ENCODE results near the gene RBBP5.

RBBP5 gene

DNA sequence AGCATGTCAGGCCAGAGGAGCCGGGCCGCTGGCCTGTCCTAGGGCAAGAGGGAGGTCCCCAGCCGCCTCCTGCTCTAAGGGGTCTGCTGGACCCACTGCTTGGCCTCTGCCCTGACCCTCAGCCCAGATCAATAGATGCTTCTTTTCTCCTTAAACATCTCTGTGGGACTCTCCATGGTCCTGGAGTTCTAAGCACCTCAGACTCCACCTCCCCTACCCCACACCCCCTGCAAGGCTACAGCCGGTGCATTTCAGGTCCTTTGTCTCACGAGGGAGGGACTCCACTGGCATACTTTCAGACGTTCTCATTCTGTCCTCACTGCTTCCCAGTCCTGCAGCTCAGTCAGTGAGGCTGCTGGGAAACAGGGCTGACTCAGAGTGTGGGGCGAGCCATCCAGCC is 67.8 kb downstream of the RBBP5 start:
- DNase-seq = no peak

DNA sequence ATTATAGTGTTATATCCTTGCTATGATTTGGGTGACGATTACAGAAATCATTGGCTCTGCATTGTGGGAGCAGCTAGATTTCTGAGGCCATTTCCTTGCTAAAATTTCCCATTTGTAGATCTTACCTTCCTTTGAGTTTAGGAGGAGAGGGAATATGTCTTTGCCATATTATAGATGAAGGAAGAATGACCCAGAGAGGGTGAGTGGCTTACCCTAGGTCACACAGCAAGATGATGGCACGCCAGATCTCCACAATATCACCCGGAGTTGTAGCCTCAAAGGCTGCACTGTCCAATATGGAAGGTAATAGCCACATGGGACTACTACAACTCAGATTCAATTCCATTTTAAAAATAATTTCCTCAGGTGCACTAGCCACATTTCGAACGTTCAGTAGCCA is 68.5 kb downstream of the RBBP5 start:
- DNase-seq = no peak

DNA sequence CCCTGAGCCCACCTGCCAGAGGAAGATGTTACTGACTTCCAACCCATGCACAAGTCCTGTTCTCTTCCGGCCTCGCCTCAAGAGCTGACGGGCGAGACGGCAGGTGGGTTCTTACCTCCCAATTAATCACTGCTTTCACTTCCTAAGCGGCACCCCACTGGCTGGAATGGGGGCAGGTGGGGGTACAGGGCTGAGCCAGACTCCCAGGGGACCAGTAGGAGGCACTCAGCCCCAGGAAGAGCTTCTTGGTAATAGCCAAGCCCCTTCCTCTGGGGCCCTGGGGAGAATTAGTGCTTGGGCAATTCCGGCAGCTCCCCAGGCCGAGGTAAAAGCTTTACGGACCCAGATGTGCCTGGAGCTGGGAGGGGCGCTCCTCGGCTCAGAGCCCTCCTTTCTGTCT is 69.1 kb downstream of the RBBP5 start:
- no peak for DNase-seq

DNA sequence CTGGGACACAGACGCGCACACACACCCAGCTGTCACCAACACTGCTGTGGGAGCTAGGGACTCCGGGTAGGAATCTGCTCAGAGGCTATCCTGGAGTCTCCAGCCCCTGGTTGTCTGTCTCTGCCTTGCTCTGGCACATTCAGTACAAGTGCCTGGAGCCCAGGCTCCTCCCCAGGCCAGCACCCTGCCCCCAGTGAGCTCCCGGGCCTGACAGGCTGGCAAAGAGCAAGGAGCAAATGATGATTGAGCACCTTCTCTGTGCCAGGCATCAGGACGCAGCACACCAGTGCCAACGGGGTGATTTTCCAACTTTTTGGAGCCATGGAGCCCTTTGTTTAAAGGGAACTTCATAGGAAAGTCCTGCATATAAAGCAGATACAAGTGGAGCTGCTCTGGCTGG is 72.3 kb downstream of the RBBP5 start:
- DNase-seq = no peak

DNA sequence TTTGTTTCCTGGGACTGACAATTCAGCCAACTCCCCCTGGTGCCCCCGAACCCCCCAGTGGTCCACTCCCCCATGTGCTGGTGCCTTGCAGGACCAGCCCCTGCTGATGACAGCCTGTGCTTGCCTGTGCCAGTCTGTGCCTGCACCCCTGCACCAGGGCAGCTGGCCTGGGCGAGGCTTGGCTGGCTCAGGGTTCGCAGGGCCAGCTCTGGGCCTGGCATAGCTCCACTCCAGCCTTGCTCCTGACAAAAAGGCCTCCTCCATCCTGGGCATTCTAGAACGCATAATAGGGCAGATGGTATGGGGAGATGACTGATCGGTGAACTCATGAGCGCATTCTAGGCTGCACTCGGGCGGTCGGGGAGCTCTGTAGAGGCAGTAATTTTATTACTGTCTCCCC is 73.4 kb downstream of the RBBP5 start:
- no peak for DNase-seq

DNA sequence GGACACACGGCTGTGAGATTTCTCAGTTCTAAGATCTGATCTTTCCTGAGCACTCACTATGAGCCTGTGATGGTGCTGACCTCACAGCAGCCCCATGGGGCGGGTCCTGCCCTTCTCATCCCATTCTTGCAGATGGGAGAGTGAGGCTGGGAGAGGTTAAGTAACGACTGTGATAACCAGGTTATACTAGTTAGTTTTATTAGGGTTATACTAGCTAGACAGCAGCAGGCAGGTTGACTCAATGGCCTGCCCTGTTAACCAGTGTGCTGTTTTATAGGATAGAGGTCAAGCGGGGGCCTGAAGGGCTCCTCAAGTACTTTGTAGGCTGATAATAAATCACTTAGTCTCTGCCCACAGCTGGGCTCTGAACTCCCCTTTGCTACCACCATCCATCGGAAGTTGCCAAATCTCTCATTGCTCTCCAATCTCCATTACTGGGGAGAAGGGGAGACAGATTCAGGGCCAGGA is 74.0 kb downstream of the RBBP5 start:
- no peak for DNase-seq

DNA sequence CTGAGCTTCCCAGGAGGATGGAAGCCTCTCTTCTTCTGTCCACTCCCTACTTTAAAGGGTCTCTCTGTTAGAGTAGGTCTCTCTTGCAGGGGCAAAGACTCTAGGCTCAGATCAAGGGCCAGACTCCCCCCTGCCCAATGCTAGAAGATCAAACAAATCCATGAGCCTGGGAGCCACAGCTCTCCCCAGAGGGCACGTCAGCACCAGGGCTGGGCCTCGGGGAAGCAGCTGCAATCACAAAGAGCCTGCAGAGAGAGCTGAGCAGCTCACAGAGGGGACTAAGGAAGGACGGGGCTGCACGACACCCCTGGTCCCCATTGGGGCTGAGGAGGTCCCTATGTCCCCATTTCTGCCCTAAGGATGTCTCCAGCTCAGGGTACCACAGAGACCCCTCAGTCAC is 74.9 kb downstream of the RBBP5 start:
- no peak for DNase-seq

DNA sequence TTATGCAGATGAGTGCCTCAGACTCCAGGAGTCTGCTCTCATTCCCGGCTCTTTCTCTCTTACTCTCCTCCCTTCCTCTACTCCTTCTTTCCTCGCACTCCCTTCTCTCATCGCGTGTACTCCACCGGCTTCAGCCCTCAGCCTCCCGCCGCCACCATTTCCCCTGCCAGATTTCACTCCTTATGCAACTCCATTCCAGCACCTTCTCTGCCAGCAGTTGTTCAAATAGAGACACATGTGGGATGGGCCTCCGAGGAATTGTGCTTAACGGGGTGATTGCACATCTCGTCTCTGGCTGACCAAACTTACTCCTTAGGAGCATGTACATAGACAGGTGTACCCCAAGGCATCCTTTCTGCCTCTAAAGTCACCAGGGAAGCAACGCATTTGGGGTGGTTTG is 76.6 kb downstream of the RBBP5 start:
- no peak for DNase-seq

DNA sequence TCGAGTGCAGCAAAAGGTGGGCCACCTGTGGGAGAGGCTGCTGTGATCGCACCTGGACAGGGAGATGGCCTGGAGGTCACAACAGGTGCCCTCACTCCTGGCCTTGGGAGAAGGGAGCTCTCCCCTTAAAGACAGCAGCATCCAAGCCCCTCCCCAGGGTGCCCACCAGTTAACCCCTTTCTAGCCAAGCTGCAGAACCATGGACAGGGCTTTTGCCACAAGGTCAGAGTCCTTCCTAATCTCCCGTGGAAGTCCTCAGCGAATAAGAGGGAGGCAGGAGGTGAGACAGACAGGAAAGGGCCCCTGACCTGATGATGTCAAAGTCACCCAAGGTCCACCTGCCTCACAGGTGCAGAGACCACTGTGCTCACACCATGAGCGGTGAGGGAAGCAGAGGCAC is 77.0 kb downstream of the RBBP5 start:
- no peak for DNase-seq

DNA sequence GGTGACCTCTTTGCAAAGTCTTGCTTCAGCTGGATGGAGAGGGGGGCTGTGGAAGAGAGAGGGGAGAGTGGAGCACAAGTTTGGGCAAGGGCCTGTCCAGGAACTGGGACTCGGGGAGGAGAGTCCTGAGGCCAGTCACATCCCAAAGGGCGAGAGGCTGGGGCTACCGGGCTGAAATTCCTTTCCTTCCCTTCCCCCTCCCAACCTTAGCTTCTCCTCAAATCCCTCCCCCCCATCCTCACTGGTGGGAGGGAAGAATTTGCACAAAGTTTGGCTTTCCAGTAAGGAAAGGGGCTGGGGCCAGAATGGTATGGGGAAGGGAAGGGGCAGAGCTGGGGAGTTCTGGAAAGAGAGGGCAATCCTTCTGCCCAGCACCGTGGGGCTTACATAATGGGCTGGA is 77.9 kb downstream of the RBBP5 start:
- no peak for DNase-seq

DNA sequence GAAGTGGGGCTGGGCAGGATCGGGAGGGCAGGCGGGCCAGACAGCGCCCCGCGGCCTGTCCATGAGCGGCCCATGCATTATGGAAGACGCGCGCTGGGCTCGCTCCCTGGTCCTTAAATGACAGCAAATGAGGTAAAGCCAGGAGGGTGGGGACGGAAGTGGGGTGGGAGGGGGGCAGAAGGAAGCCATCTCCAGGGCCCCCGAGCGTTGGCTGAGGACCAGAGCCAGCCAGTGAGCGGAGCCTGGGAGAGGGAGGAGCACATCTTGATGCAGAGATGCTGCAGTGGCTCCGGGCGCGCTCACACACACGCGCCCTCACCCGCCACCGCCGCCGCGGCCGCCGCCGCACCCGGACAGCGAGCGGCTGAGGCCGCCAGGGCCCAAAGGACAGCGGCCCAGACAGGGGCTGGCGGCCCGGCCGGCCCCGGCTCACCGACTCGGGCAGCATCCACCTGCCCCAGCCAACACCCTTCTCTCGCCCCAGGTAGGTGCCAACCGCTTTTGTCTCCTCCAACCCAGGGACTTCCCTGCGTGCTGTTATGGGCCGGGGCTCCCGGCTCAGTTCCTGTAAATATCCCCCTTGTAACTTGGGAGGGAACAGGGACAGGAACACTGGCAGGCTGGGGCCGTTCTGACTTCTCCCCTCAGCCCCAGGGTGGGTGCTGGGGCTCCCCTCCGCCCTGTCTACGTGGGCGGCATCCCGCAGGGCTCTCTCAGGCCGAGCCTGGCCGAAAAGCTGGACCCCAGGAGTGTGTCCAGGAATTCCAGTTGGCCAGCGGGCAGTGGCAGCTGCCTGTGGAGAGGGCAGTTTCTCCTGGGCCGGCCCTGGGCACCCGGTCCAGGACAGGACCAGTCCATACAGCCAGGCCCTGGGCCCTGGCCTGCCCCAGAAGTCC is 78.6 kb downstream of the RBBP5 start, which contains the start of gene CNTN2:
Gene CNTN2, plus strand, starts transcription at position 302 of the 896 bp plus-strand sequence. CDS start 9,974 bp downstream, outside the sequence.
- no peak for DNase-seq

DNA sequence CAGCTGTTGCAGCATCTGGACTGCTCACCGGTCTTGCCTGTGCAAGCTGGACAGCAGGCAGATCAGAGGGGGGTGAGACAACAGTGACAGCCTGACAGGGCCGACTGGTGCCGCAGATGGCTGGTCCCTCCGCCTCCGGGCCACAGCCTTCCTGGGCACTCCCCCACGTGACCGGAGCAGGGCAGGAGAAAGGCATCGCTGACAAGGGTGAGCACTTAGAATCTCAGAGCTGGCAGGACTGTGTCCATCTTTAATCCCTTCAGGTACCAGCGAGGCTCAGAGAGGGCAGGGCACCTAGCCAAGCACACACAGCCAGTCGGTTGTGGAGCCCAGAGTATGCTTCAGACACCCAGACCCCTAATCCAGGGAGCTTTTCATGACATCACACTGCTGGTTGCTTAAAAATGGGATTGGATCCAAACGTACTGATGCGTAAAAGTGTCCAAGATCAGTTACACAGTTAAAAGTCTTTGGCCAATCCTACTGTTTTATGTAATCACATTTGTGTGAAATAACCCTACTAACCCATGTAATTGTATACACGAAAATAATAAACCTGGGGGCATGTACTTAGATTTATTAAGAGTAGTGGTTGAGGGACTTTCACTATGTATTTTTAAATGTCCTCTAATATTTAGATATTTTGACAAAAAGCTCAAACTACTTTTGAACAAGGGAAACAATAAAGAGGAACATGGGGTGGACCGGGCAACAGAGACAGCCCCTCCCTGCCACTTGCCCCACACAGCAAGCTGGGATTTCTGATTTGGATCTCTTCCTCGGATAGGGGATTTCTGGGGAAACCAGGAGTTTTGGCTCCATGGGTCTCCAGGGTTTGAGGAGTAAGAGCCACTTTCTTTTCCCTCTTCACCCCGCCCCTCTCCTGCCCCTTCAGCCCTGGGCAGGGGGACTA is 79.5 kb downstream of the RBBP5 start:
- DNase-seq = no peak

DNA sequence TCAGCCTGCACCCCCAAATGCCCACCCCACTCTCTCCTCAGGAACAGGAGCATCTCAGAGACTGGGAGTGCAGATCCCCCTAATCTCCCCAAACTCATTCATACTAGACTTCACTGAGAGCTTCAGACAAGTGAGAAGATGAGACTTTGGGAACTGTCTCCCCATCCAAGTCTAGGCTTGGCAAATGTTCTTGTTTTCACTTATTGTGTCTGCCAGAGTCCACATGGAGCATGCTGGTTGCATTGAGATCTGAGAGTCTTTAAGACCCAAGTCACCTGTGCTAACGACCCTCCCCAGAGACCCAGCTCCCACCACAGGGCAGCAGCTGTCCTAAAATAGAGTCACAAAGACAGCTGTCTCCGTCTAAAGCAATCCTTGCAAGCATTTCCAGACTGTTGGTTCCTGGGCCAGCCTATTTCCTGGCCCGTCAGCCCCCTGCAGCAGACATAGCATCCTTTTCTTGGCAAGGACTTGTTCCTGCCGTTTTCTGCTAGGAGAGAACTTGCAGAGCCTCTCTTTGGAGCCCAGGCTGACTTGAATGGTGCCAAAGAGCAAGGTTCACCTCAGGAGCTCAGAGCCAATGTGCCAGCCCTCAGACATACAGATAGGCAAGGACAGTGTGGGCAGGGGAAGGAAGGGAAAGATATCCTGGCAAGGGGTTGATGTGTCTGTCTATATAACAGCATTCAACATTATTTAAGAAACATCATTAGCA is 80.6 kb downstream of the RBBP5 start:
- DNase-seq = no peak

DNA sequence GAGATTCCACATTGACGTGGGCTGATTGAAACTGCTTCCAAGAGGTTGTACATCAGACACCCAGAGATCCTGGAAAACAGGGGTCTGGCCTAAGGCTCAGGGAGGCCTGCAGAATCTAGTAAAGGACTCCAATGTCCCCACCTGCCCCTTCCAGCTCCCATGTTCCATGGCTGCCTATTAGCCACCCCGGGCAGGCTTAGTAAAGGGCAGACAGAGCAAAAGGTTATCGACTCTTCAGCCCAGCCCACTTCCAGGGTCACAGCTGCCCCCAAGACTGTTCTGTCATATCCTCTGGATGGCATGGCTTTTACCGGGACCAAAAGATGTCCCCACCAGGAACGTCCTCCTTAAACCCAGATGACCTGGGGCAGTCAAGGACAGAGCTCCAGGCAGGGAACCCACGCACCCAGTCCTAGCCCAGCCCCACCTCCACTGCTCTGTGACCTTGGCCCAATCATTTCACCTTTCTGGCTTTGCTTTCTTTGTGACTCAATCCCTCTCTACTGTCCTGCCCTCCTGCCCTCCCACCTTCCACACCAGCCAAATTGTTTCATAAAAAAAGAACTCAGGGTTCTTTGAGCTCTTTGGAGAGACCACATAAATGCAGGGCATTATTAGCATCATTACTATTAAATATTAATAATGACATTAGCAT is 83.5 kb downstream of the RBBP5 start:
- DNase-seq = no peak

DNA sequence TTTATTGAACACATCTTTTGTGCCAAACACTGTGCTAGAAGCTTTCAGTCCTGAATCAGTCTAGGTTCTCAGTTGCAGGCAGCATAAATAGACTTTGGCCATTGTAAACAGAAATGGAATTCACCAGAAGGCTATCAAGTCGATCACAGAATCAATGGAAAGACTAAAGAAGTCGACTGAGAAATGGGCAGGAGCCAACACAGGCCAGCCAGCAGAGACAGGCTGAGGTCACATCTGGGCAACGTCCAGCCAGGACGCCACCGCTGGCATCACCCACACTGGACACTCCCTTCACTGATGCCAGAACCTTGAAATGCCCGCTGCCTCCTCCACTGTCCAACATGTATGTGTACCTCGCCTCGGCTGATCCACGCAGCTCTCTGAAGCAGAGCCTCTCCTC is 84.2 kb downstream of the RBBP5 start:
- no peak for DNase-seq
